Epithelial cell of umbilical artery (primary cell): ENCODE data around the gene DEAF1. TPM values are rescaled to one million over a fixed set of nuclear protein-coding genes. Genes with fewer than 3 reads are reported as not detected.

ENCODE experiments used
- total RNA-seq: library from RNA; depleted of rRNA; stranded (reverse); fragments of >200 nt; gene quantifications from 2 replicates; pipeline ENCODE4 v1.2.3, GENCODE V29; 2014

Gene DEAF1
- 34.8 and 38.7 TPM in 2 replicates for total RNA-seq

GRCh38 chr11:694563-695287, at the start of gene DEAF1:
TSS of gene DEAF1 (minus strand) at chr11:695222. CDS start at chr11:695047, 175 bp downstream.

DNA sequence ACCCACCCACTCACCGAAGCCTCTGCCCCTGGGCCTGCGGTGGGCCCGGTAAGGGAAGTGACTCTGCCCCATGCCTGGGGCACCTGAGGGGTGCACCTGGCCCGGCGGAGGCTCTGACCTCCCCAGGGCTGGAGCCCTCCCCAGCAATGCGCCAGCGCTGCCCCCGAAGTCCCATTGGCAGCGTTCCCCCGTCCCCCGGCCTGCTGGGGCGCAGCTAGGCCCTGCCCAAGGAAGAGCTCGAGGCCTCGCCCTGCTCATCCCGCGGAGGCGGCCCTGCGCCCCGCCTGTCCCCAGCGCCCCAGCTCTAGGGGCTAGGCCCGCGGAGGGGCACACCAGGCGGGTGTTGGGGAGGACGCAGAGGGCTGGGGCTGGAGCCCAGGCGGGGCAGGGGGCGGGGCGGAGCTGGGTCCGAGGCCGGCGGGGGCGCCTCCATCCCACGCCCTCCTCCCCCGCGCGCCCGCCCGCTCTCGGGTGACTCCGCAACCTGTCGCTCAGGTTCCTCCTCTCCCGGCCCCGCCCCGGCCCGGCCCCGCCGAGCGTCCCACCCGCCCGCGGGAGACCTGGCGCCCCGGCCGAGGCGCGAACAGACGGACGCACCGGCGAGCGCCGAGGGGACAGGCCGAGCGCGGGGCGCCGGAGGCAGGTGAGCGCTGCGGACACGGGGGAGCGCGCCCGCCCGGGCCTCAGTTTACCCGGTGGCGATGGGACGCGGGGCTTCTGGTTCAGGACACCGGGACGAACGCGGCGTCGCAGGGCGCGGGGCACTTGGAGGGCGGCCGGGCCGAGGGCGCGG, 10.8 kb upstream of the DEAF1 start, which contains the start of gene EPS8L2:
Gene EPS8L2 (plus strand): TSS at position 586 of the 793 bp plus-strand sequence. CDS start 3,177 bp downstream, outside the sequence.

DNA sequence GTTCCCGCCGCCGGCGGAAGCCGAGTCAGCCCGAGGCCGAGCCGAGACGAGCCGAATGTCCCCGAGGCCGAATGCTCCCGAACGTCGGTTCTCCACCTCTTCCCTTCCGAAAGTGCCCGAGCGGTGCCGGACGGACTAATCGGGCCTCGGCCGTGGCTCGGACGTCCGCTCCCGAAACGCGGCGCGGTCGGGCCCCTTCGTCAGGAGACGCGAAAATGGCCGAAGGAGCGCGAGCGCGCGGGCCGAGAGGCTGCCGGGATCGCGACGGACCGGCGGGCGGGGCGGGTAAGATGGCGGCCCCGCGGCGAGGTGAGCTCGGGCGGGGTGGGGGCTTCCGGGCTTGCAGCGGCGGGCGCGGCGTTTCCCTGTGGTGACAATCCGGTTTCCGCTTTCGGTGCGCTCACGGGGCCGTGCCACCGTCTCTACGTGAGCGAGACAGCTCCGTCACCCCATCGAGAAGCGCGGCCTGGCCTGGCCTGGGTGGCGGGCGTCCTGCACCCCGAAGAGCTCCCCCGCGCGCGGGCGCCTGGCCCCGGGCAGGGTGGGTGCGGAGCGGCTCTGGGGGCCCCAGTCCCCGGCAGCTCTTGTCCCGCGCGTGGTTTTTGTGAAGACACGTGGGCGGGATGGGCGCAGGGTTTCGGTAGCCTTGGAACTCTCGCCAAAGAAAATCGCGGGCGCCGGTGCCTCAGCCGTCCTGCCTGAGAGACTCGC, 671 bp upstream of the DEAF1 start, which contains the start of gene TMEM80:
Gene TMEM80 (plus strand): TSS at position 279 of the 711 bp plus-strand sequence. CDS start 12 bp downstream, at position 291.

GRCh38 chr11:636511-637332, 58.3 kb downstream of the DEAF1 start, which contains the start of gene DRD4:
TSS of gene DRD4 (plus strand) at chr11:637269. CDS start at chr11:637305, 36 bp downstream.

GRCh38 chr11:626475-627307, 68.3 kb downstream of the DEAF1 start, which contains the start of gene SCT:
TSS of gene SCT (minus strand) at chr11:627181. CDS start at chr11:627143, 38 bp downstream.

DNA sequence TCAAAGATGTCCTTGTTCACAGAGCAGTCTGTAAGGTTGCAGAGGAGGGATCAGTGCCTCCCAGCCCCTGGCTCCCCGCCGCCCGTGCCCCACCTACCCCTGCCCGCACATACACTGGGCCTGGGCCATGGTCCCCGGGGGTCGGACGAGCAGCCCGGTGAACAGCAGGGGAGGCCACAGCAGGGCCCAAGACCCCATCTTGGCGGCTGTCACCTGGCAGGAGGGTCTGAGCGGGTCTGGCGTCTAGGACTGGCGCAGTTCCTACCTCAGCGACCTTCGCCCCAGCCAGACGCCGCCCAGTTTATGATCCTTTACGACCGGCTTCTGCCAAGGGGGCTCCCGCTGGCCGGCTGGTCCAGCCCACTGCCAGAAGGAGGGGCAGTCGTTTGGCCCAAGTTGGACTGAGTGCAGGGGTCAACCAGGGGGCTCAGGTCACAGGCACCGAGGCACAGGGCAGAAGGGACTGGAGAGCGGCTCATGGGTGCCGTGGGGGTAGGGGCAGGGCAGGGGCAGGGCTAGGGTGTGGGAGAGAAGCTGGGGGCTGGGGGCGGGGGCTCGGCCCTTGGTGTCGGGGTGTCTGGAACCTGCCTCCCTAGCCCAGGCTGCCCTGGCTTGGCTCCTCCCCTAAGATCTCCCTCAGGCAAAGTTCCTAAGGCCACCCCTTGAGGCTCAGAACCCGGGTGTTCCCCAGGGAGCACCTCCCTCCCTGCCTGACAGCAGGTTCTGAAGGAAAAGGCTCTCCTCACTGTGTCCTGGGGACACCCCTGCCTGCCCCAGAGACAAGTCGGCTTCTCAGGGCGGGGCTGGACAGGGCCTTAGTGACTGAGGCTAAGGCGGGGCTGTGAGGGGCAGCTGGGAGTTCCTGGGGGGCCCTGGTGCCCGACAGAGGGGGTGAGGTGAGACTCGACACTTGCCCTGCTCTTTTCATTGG, 70.1 kb downstream of the DEAF1 start, which contains the start of gene CDHR5:
Gene CDHR5 (minus strand): TSS at position 251 of the 931 bp plus-strand sequence. CDS start 53 bp downstream, at position 198.

DNA sequence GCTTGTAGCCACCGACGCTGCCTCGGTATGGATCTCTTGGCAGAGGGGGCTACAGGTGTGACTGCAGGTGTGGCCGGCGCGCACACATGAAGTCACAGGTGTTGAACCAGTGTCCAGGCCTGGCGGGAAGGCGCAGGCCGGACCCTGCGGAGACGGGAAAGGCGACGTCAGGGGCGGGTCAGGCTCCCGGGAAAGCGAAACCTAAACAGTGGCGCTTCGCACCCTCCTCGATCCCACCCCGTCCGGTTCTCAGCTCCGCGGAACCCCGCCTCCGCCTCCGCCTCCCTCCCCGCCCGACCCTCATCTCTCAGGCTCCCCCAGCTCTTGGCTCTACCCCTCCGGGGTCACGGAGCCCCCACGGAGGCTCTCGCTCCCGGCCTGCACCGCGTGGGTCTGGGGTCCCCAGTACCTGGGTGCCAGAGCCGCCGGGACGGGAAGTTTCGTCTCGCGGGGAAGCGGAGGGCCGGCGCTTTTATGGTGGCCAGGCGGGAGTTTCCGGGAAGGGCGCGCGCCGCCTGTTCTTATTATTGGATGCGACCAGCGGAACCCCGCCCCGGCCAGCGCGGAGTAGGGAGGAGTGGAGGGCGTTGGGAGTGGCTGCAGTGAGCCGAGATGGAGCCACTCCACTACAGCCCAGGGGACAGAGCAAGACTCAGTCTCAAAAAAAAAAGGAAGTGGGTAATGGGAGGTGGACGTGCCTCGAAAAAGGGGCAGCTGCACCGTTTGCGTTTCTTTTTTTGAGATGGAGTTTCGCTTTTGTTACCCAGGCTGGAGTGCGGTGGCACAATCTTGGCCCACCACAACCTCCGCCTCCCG, 79.3 kb downstream of the DEAF1 start, which contains the start of gene IRF7:
Gene IRF7 (minus strand): TSS at position 447 of the 816 bp plus-strand sequence. CDS start 586 bp downstream, outside the sequence.

Other genes with a start within 250 kb of the DEAF1 start
- gene PTDSS2, start 244.9 kb downstream of the DEAF1 start, total RNA-seq, result 29.9 and 30.2 TPM in 2 replicates
- 167 and 236 TPM in 2 replicates for gene RNH1, start 188.0 kb downstream of the DEAF1 start, total RNA-seq
- 43.0 and 67.2 TPM in 2 replicates for gene HRAS, start 159.6 kb downstream of the DEAF1 start, total RNA-seq
- 0.30 and 0.32 TPM in 2 replicates for gene LRRC56, start 157.7 kb downstream of the DEAF1 start, total RNA-seq
- 0.30 and 0.65 TPM in 2 replicates for gene LMNTD2, start 134.5 kb downstream of the DEAF1 start, total RNA-seq
- 10.2 and 14.3 TPM in 2 replicates for gene RASSF7, start 134.3 kb downstream of the DEAF1 start, total RNA-seq
- 24.5 and 26.0 TPM in 2 replicates for gene PHRF1, start 118.8 kb downstream of the DEAF1 start, total RNA-seq
- gene IRF7, start 79.3 kb downstream of the DEAF1 start, total RNA-seq, result 11.0 and 71.6 TPM in 2 replicates
- not detected in 2 replicates for gene CDHR5, start 70.3 kb downstream of the DEAF1 start, total RNA-seq
- not detected in 2 replicates for gene SCT, start 68.0 kb downstream of the DEAF1 start, total RNA-seq
- gene DRD4, start 58.0 kb downstream of the DEAF1 start, total RNA-seq, result not detected in 2 replicates
- gene TMEM80, start 594 bp upstream of the DEAF1 start, total RNA-seq, result 7.8 and 11.7 TPM in 2 replicates
- gene EPS8L2, start 11.0 kb upstream of the DEAF1 start, total RNA-seq, result 2.3 and 2.9 TPM in 2 replicates
- 200 and 226 TPM in 2 replicates for gene TALDO1, start 52.2 kb upstream of the DEAF1 start, total RNA-seq
- gene GATD1, start 82.3 kb upstream of the DEAF1 start, total RNA-seq, result 16.9 and 23.3 TPM in 2 replicates
- 0.32 TPM in 1 of 2 replicates, not detected in the other for gene CEND1, start 94.9 kb upstream of the DEAF1 start, total RNA-seq
- 5.3 and 9.4 TPM in 2 replicates for gene SLC25A22, start 103.1 kb upstream of the DEAF1 start, total RNA-seq
- 6.5 and 6.8 TPM in 2 replicates for gene PIDD1, start 110.0 kb upstream of the DEAF1 start, total RNA-seq
- 71.0 and 255 TPM in 2 replicates for gene RPLP2, start 114.7 kb upstream of the DEAF1 start, total RNA-seq
- gene PNPLA2, start 123.7 kb upstream of the DEAF1 start, total RNA-seq, result 15.2 and 16.2 TPM in 2 replicates
- gene CRACR2B, start 132.7 kb upstream of the DEAF1 start, total RNA-seq, result 6.5 and 9.6 TPM in 2 replicates
- 523 and 570 TPM in 2 replicates for gene CD151, start 137.7 kb upstream of the DEAF1 start, total RNA-seq
- gene POLR2L, start 147.3 kb upstream of the DEAF1 start, total RNA-seq, result 25.2 and 71.8 TPM in 2 replicates
- gene TSPAN4, start 147.6 kb upstream of the DEAF1 start, total RNA-seq, result 76.0 and 116 TPM in 2 replicates
- gene CHID1, start 215.6 kb upstream of the DEAF1 start, total RNA-seq, result 34.4 and 42.6 TPM in 2 replicates
- 19.9 and 30.5 TPM in 2 replicates for gene AP2A2, start 230.6 kb upstream of the DEAF1 start, total RNA-seq